Mucosa of descending colon (tissue), 3 donors: ENCODE results near the gene TMEM267. TPM values are rescaled to one million over a fixed set of nuclear protein-coding genes. Genes with fewer than 3 reads are reported as not detected.

Source experiments
- ATAC-seq: fragments of 200-7000 bp; cut with Tn5 transposase; one replicate; pipeline ENCODE4 v1.9.1; 2020; ENCODE audit warnings: mild to moderate bottlenecking, moderate library complexity
- DNase-seq, 3 donors: peaks; one replicate each; pipeline ENCODE4 v3.0.0-alpha.2; 2020
- H3K36me3 ChIP-seq: fragments of 200-600 bp; one replicate; pipeline ENCODE4 v1.8.0; 2021; ENCODE audit warnings: low read depth, mild to moderate bottlenecking
- H3K4me1 ChIP-seq: fragments of 200-600 bp; one replicate; pipeline ENCODE4 v1.8.0; 2021; ENCODE audit warnings: low read depth, mild to moderate bottlenecking
- H3K4me3 ChIP-seq: fragments of 200-600 bp; one replicate; pipeline ENCODE4 v1.8.0; 2021; ENCODE audit warnings: mild to moderate bottlenecking
- H3K9me3 ChIP-seq: fragments of 200-600 bp; one replicate; pipeline ENCODE4 v1.8.0; 2021; ENCODE audit warnings: mild to moderate bottlenecking
- CTCF ChIP-seq: fragments of 200-600 bp; IDR thresholded peaks from one replicate; pipeline ENCODE4 v1.8.0; 2022; ENCODE audit warnings: antibody characterized with exemption, mild to moderate bottlenecking
- intact Hi-C, 2 donors: fragments of 100-400 bp; cut with DNase I in 1 of 2; cut with micrococcal nuclease in 1 of 2; formaldehyde crosslinking; loops; one replicate each; pipeline versions ENCODE4 v1.11.0 to v1.11.1; 2022; cut with DNase I, micrococcal nuclease
- total RNA-seq, 3 donors: library from RNA; stranded (reverse); fragmentation: NEBNext Ultra II Directional in 2 of 3; extraction: Animal tissue kit (Norgen Biotek cat#: 25700) in 2 of 3; gene quantifications; one replicate each; pipeline versions ENCODE4 v1.2.1 to v1.2.4, GENCODE V29; 2021 to 2023
- donor health status: DM: no; HTN: no; CAD: no; lungs with moderate emphysema.
- donor health status: DM: no; HTN: no; CAD: no.
- donor health status: DM: no; HTN: yes; CAD: no.

Gene TMEM267
- total RNA-seq, 3 donors from 2014 or later = 8.2 to 10.7 (median 10.6) TPM

- ATAC-seq (no peak), DNase-seq (no peak)
- Histone ChIP-seq H3K36me3 (no peaks in the 10 kb centered on the region), H3K9me3 (no peaks in the 10 kb centered on the region), H3K4me1 (peaks cover 4% of the 10 kb centered on the region), H3K4me3 (no peak overlapping the region)
- TF ChIP-seq CTCF = no peak
- intact Hi-C loops = no loop called here
Observed at GRCh38 chr5:43400082-43400481, 83.6 kb downstream of the TMEM267 start.

GRCh38 chr5:43396762-43397304, 86.8 kb downstream of the TMEM267 start:
- intact Hi-C loops = loop anchor here in 1 of 2 donors (10.0 kb wide), 1 partner anchor 88 kb away; the partner anchor contains the start of gene TMEM267

More at GRCh38 chr5:43396762-43397304, 86.8 kb downstream of the TMEM267 start:
- TF ChIP-seq CTCF = no peak
- DNase-seq (peak; percentile 68 to 76 (median 74)), ATAC-seq (peak; percentile 95)
- Histone ChIP-seq H3K4me1 (peaks cover 4% of the 10 kb centered on the region), H3K36me3 (no peaks in the 10 kb centered on the region), H3K9me3 (no peaks in the 10 kb centered on the region), H3K4me3 (no peak overlapping the region)

Other genes with a start within 250 kb of the TMEM267 start
- gene HMGCS1, start 170.5 kb downstream of the TMEM267 start, total RNA-seq = 100 to 1,000 TPM in 2 of 3 donors, 10 to 100 TPM in 1; 69.6 to 176 (median 151) TPM
- 100 to 1,000 TPM in 1 of 3 donors, 10 to 100 TPM in 2; 44.1 to 108 (median 91.1) TPM for gene CCL28, start 71.5 kb downstream of the TMEM267 start, total RNA-seq
- 1 to 10 TPM; 1.3 to 2.9 (median 1.7) TPM for gene C5orf34, start 31.3 kb upstream of the TMEM267 start, total RNA-seq
- gene PAIP1, start 73.2 kb upstream of the TMEM267 start, total RNA-seq = 10 to 100 TPM; 54.0 to 83.5 (median 57.8) TPM
- gene NNT, start 119.3 kb upstream of the TMEM267 start, total RNA-seq = 100 to 1,000 TPM; 111 to 121 (median 119) TPM